NCI-H446 treated with DMSO at 0.1 percent for 48 hours (cell line): ENCODE measurements around the gene MRM1.
A peak's percentile ranks its signal among the peaks of the same experiment; 100 is the strongest.

Source experiments
- DNase-seq: peaks from one replicate; lab custom pipeline; 2025; lab: John Stamatoyannopoulos, UW

Gene MRM1

GRCh38 chr17:36601303-36602029 is at the start of gene MRM1:
TSS of gene MRM1 (plus strand) at chr17:36601583. CDS start at chr17:36601811, 228 bp downstream.
- peak; percentile 59 for DNase-seq

- no peak for DNase-seq
These were observed 47.9 kb upstream of the MRM1 start for GRCh38 chr17:36553459-36553858.

GRCh38 chr17:36566081-36566480 is 35.3 kb upstream of the MRM1 start:
- no peak for DNase-seq

- no peak for DNase-seq
These were observed 26.4 kb upstream of the MRM1 start for GRCh38 chr17:36575028-36575427.

- DNase-seq, result no peak
These were observed 24.6 kb upstream of the MRM1 start for GRCh38 chr17:36576793-36577192.

GRCh38 chr17:36578671-36579070 is 22.7 kb upstream of the MRM1 start:
- no peak for DNase-seq

- no peak for DNase-seq
These were observed 17.6 kb upstream of the MRM1 start for GRCh38 chr17:36583787-36584186.

- no peak for DNase-seq
These were observed 15.2 kb upstream of the MRM1 start for GRCh38 chr17:36586138-36586537.

- no peak for DNase-seq
These were observed 11.3 kb upstream of the MRM1 start for GRCh38 chr17:36590082-36590481.

- peak; percentile 47 for DNase-seq
These were observed 9.7 kb upstream of the MRM1 start, which contains the start of gene DHRS11 for GRCh38 chr17:36591434-36592315. TSS of gene DHRS11 (plus strand) at chr17:36591879. CDS start at chr17:36592010, 131 bp downstream.

- no peak for DNase-seq
These were observed 9.1 kb upstream of the MRM1 start for GRCh38 chr17:36592316-36592715.

GRCh38 chr17:36592716-36593321 is 8.6 kb upstream of the MRM1 start:
- no peak for DNase-seq

GRCh38 chr17:36593656-36594316 is 7.6 kb upstream of the MRM1 start:
- DNase-seq, result no peak

GRCh38 chr17:36594626-36595401 is 6.6 kb upstream of the MRM1 start:
- no peak for DNase-seq

GRCh38 chr17:36597226-36597625 is 4.2 kb upstream of the MRM1 start:
- DNase-seq, result no peak

GRCh38 chr17:36597866-36598777 is 3.3 kb upstream of the MRM1 start:
- no peak for DNase-seq

- no peak for DNase-seq
These were observed 2.4 kb upstream of the MRM1 start for GRCh38 chr17:36598951-36599401.

- DNase-seq, result no peak
These were observed 1.7 kb upstream of the MRM1 start for GRCh38 chr17:36599546-36600250.

GRCh38 chr17:36600465-36600864 is 918 bp upstream of the MRM1 start:
- DNase-seq, result no peak

- DNase-seq, result no peak
These were observed 464 bp upstream of the MRM1 start for GRCh38 chr17:36600936-36601302.
